NB4 (cell line): ENCODE results near the gene NDUFB4.

ENCODE experiments used
- DNase-seq: peaks from one replicate; pipeline ENCODE4 v3.0.0; 2010; ENCODE audit warnings: low read depth
- H3K4me3 ChIP-seq: one replicate; pipeline ENCODE4 v1.5.1; 2011; ENCODE audit warnings: mild to moderate bottlenecking, low read depth, low read length, moderate library complexity
- CTCF ChIP-seq: IDR thresholded peaks from one replicate; pipeline ENCODE4 v1.5.1; 2012; ENCODE audit warnings: low read depth, low read length
- MAX ChIP-seq: IDR thresholded peaks from 2 replicates; pipeline ENCODE4 v1.6.1; 2011; ENCODE audit warnings: low read depth, low read length
- MYC ChIP-seq: IDR thresholded peaks from 2 replicates; pipeline ENCODE4 v1.6.1; 2011; ENCODE audit warnings: low read depth, low read length
- POLR2A ChIP-seq: IDR thresholded peaks from 2 replicates; pipeline ENCODE4 v1.6.1; 2011; ENCODE audit warnings: mild to moderate bottlenecking; ENCODE audit not compliant: insufficient read length; ENCODE audit errors: extremely low read depth

NDUFB4 gene

GRCh38 chr3:120557115-120557514, 39.0 kb upstream of the NDUFB4 start:
- TF ChIP-seq MYC (no peak), POLR2A (no peak), MAX (no peak), CTCF (no peak)

GRCh38 chr3:120558771-120559241, 37.3 kb upstream of the NDUFB4 start:
- peak; percentile 90 for DNase-seq
- H3K4me3 ChIP-seq = peak overlapping the region; percentile 72
- TF ChIP-seq CTCF (peak; percentile 72), MAX (no peak; the same call in 1 of the 2 replicates), MYC (peak; percentile 38), POLR2A (no peak)

More at GRCh38 chr3:120557115-120557514, 39.0 kb upstream of the NDUFB4 start:
- H3K4me3 ChIP-seq = no peak overlapping the region
- DNase-seq = no peak

- DNase-seq = peak; percentile 85
- TF ChIP-seq MAX = peak; percentile 89
- no peak for TF ChIP-seq CTCF
- H3K4me3 ChIP-seq = peak overlapping the region; percentile 60
Measured at GRCh38 chr3:120559242-120560061, 36.7 kb upstream of the NDUFB4 start.

- no peak overlapping the region for H3K4me3 ChIP-seq
- TF ChIP-seq MAX (no peak), CTCF (no peak), POLR2A (no peak), MYC (no peak)
- no peak for DNase-seq
Measured at GRCh38 chr3:120560304-120561250, 35.6 kb upstream of the NDUFB4 start.

- peak; percentile 76 for DNase-seq
- H3K4me3 ChIP-seq = no peak overlapping the region
Measured at GRCh38 chr3:120561251-120562045, 34.7 kb upstream of the NDUFB4 start.

More at GRCh38 chr3:120561251-120562045, 34.7 kb upstream of the NDUFB4 start:
- TF ChIP-seq MYC (0 out of 2 replicates have a peak, but pooled peaks have one; percentile 15), CTCF (peak; percentile 76), POLR2A (no peak), MAX (no peak)
